HepG2 (cell line): ENCODE measurements around the gene IWS1. TPM values are rescaled to one million over a fixed set of nuclear protein-coding genes. Genes with fewer than 3 reads are reported as not detected.

Experiments used
- AFF4 ChIP-seq: sonication (generic); formaldehyde crosslinking; IDR thresholded peaks from 2 replicates; pipeline ENCODE4 v1.4.0; 2020; ENCODE audit warnings: missing genetic modification reagents
- CSRNP2 ChIP-seq: sonication (generic); formaldehyde crosslinking; conservative IDR thresholded peaks from 2 replicates; pipeline ENCODE4 v1.8.0; 2022; ENCODE audit warnings: low read depth, missing genetic modification reagents
- GZF1 ChIP-seq: sonication (generic); formaldehyde crosslinking; IDR thresholded peaks from 2 replicates; pipeline ENCODE4 v1.5.1; 2020; ENCODE audit warnings: mild to moderate bottlenecking, missing genetic modification reagents
- HNF1B ChIP-seq: sonication (generic); formaldehyde crosslinking; IDR thresholded peaks from 2 replicates; pipeline ENCODE4 v1.5.1; 2020; ENCODE audit warnings: mild to moderate bottlenecking, moderate library complexity, missing genetic modification reagents
- MYPOP ChIP-seq: sonication (generic); formaldehyde crosslinking; IDR thresholded peaks from 2 replicates; pipeline ENCODE4 v1.8.1; 2023; ENCODE audit warnings: mild to moderate bottlenecking, moderate library complexity, missing genetic modification reagents
- SOX5 ChIP-seq: IDR thresholded peaks from 2 replicates; pipeline ENCODE4 v1.6.1; 2016; ENCODE audit warnings: borderline replicate concordance
- ZFX ChIP-seq: sonication (generic); formaldehyde crosslinking; IDR thresholded peaks from 2 replicates; pipeline ENCODE4 v1.4.0; 2020; ENCODE audit warnings: mild to moderate bottlenecking, low read depth, missing genetic modification reagents, moderate library complexity
- ZMYM4 ChIP-seq: sonication (generic); formaldehyde crosslinking; IDR thresholded peaks from 2 replicates; pipeline ENCODE4 v1.8.1; 2023; ENCODE audit warnings: mild to moderate bottlenecking, missing genetic modification reagents
- ZNF687 ChIP-seq: sonication (generic); formaldehyde crosslinking; IDR thresholded peaks from 2 replicates; pipeline ENCODE4 v1.5.1; 2020; ENCODE audit warnings: mild to moderate bottlenecking, missing genetic modification reagents, moderate library complexity
- polyA plus RNA-seq, 8 experiments: library from polyadenylated mRNA; depleted of rRNA in 3 of 8; stranded (reverse) in 7 of 8; unstranded in 1 of 8; fragments of >200 nt; fragmentation: Illumina TruSeq in 4 of 8; extraction: Trizol in 4 of 8; gene quantifications; 2 replicates each; pipeline versions ENCODE4 v1.2.1 to v1.2.3, GENCODE V29; 2011 to 2016; ENCODE audit warnings: low read depth in 4 of 8, missing spikeins in 1 of 8, mixed read lengths in 1 of 8; ENCODE audit not compliant: insufficient read depth in 1 of 8
- total RNA-seq, 5 experiments: library from RNA; depleted of rRNA; stranded (reverse); fragments of >200 nt; fragmentation: Illumina TruSeq; extraction: Trizol; gene quantifications; 2 replicates each; pipeline ENCODE4 v1.2.3, GENCODE V29; 2016; ENCODE audit warnings: low read depth in 1 of 5

IWS1 gene
- total and polyA plus RNA-seq, 2 of the 13 experiments (the other 11 are each of a cell fraction or from before 2014, with no cell fraction given): 28.9 to 62.3 TPM

GRCh38 chr2:127437781-127438726 is 88.2 kb downstream of the IWS1 start (continued):
- TF ChIP-seq HNF1B (CRISPR knock-in tag) (peak; percentile 100), SOX5 (CRISPR knock-in tag) (peak; percentile 75; the same call in 1 of the 2 replicates), GZF1 (CRISPR knock-in tag) (peak; percentile 54; the same call in 1 of the 2 replicates), CSRNP2 (CRISPR knock-in tag) (no peak), ZFX (CRISPR knock-in tag) (peak; percentile 94), ZMYM4 (CRISPR knock-in tag) (peak; percentile 99), ZNF687 (CRISPR knock-in tag) (peak; percentile 100), MYPOP (CRISPR knock-in tag) (peak; percentile 69), AFF4 (no peak; the same call in 1 of the 2 replicates)
